GM12874 (cell line): ENCODE measurements around the gene ARHGAP4.

Source experiments
- CTCF ChIP-seq: IDR thresholded peaks from 2 replicates; pipeline ENCODE4 v1.5.1; 2011; ENCODE audit warnings: low read depth, mild to moderate bottlenecking, control low read depth, low read length, moderate library complexity; ENCODE audit not compliant: insufficient read depth

Gene ARHGAP4

DNA sequence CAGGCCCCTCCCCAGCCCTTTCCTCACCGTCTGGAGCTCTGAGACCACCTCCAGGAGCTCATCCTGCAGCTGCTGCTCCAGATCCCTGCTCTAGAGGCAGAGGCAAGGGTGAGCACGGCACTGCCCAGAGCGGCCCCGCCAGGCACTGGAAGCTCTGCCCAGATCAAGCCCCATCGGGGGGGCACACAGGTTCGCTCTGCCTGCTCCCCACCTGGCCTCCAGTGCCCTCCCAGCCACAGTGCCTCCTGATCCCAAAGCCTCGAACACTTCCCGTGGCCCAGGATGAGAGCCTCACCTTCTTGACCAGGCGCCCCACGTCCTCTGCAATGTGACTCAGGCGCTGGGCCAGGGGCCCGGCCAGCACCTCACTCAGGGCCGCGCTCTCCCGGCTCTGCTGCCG is 5.0 kb downstream of the ARHGAP4 start:
- no peak for TF ChIP-seq CTCF

DNA sequence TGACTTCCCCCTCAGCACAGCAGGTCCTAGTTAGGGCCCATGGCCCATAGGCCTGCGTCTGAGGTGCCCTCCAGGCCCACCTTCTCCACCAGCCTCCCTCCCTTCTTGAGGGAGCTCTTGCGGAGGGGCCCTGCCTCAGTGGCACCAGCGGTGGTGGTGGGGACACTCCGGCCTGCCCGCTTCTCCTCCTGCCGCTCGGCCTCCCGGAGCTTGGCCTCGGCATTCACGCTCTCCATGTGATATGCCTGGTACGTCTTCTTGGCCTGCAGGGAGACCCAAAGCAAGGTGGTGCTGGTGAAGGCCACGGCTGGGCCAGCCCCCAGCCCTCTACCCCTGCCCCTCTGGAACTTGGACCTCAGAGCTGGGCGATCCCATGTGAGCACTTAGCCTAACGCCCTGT is 5.5 kb downstream of the ARHGAP4 start:
- TF ChIP-seq CTCF = no peak

DNA sequence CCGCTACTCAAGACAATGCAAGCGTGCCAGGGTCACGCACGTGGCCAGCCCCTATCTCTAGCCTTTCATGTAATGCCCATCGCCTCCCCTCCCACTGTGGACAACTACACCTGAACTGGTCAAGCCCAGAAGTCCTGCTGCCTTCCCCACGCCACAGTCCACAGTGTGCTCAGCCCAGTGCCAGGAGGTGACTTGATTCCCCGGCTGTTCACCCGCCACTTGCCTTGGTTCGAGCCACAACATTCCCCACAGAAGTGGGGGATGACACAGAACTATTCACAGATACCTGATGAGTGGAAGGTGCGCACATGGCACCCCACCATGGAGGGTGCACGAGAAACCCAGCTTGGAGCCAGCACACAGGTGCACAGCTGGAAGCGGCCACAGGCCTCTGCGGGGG is 6.8 kb downstream of the ARHGAP4 start:
- TF ChIP-seq CTCF = no peak

DNA sequence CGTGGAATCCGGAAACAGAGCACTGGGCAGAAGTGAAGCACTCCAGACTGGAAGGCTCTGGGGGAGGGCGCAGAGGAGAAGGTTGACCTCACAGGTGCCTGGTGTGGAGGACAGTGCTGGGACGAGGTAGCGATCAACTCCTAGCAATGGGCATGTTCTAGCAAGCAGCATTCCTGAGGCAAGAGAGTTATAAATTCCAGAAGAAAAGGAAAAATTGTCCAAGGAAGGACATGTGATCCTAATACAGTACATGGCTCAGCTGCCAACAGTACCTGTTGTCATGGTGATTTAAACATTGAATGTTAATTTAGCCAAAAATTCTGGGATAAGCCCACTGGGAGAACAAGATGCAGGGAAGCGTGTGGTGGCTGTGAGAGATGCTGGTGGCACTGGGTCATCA is 8.2 kb downstream of the ARHGAP4 start:
- no peak for TF ChIP-seq CTCF

DNA sequence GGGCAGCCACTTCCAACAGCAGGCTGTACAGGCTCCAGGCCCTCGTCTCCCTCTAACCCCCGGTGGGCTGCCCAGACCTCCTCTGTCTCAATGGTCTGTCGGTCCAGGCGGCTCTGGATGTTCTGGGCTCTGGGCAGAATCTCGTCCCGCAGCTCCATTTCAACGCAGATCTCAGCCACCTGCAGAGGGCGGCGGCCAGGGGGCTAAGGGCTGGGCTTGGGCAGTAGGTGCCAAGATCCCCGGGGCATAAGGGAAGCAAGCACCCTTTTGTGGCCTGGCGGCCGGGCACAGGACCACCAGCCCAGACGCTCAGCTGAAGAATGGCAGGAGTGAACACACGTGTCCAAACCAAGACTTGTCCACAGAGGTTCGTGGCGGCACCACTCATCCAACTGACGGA is 12.4 kb downstream of the ARHGAP4 start:
- no peak for TF ChIP-seq CTCF

- TF ChIP-seq CTCF = no peak
These were observed 12.9 kb downstream of the ARHGAP4 start for GRCh38 chrX:153913211-153913610.

- TF ChIP-seq CTCF = no peak
These were observed 14.3 kb downstream of the ARHGAP4 start for GRCh38 chrX:153911798-153912197.

DNA sequence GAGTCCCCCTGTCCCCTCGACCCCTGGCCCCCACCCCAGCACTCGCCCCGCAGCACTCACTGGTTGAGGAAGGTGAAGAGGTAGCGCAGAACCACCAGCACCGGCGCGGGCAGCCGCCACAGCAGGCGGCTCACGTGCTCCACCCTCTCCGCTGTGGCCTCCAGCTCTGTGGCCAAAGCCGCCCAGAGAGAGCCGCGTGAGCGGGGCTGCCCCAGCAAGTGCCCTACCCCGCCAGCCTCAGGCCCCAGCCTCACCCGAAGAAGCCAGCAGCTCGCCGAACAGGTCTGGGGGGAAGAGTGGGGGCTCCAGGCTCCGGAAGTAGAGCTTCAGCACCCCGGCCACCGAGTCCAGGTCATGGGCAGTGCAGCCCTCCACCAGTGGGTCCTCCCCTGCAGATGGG is 15.6 kb downstream of the ARHGAP4 start:
- TF ChIP-seq CTCF = no peak
